Dedifferentiated amniotic fluid mesenchymal stem cell (primary cell): Measurements from ENCODE around the gene NAA10.

ENCODE experiments used
- DNase-seq: peaks from one replicate; pipeline ENCODE4 v3.0.0-alpha.2; 2016; ENCODE audit errors: extremely low spot score

NAA10 gene

DNA sequence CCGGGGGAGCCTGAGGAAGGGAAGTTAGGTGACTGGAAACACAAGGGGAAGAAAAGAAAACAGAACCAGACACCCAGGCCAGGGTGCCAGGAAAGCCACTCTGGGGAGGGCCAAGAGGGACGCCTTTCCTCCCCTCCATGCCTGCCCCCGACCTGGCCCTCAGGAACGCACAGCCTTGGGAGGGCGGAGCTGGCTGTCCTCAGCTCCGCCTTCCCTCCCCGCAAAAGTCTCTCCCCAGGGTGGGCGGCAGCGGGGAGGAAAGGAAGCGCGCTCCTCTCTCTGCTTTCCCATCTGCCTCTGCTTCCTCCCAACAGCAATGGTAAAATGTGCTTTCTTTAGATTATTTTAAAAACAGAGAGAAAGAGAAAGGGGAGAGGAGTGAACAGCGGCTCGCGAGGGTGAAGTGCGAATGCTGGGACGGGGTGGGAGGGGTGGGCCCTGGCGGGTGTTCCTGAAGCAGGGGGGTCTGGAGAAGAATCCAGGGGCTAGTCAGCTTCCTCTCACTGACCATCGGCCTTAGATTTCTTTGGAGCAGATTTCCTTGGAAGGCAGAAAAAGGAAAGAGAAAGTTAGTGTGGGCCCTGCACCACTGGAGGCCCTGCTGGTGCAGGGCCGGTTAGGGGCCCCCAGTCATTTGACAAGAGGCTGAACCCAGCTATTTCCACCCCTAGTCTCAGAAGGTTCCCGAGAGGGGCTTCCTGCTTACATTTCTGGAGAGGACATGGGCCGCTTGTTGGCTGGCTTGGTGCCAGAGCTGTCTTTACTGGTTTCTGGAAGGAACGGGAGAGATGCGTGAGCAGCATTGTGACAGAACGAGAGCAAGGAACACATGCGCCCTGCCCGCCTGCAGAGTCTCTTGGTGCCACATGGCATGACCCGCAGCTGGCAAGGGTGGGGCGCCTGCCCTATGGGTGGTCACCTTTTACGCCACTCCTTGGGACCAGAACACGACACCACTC is 14.3 kb upstream of the NAA10 start:
- DNase-seq = no peak

GRCh38 chrX:153948002-153948466 is 13.2 kb upstream of the NAA10 start:
- no peak for DNase-seq

- peak; percentile 54 for DNase-seq
These were observed 12.4 kb upstream of the NAA10 start for GRCh38 chrX:153947009-153947769.

GRCh38 chrX:153945956-153946943 is 11.4 kb upstream of the NAA10 start:
- no peak for DNase-seq

GRCh38 chrX:153944800-153945150 is 9.9 kb upstream of the NAA10 start:
- DNase-seq = no peak

DNA sequence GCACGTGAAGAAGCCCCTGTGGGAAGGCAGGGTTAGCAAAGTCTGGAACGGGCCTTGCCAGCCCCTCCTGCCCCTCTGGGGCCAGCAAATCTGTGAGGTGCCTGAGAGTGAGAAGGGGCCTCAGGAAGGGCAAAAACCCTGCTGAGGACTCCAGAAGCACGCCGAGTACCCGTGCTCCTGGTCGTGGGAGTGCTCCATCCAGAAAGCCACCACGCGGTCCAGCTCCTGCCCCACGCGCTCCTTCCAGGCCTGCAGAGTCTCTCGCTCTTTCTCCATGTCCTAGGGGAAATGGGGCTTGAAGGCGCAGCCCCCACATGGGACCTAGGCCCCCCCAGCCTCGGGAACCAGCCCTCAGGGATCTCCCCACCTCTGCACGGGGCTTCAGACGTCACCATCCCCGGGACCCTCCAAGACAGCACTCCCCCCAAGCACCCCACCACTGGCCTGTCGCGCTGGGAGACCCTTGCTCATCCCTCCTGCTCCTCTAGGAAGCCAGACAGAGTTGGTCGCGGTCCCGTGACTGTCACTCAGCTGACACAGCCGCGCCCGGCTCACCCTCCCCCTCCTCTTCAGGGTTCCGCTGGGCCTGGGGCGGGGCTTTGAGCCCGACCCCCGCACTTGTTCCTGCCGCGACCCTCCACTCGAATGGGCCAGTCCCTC is 9.4 kb upstream of the NAA10 start, which contains the start of gene RENBP:
RENBP (minus strand) TSS at position 504 of the 660 bp plus-strand sequence; CDS start at position 471, 33 bp downstream.
- DNase-seq = no peak

DNA sequence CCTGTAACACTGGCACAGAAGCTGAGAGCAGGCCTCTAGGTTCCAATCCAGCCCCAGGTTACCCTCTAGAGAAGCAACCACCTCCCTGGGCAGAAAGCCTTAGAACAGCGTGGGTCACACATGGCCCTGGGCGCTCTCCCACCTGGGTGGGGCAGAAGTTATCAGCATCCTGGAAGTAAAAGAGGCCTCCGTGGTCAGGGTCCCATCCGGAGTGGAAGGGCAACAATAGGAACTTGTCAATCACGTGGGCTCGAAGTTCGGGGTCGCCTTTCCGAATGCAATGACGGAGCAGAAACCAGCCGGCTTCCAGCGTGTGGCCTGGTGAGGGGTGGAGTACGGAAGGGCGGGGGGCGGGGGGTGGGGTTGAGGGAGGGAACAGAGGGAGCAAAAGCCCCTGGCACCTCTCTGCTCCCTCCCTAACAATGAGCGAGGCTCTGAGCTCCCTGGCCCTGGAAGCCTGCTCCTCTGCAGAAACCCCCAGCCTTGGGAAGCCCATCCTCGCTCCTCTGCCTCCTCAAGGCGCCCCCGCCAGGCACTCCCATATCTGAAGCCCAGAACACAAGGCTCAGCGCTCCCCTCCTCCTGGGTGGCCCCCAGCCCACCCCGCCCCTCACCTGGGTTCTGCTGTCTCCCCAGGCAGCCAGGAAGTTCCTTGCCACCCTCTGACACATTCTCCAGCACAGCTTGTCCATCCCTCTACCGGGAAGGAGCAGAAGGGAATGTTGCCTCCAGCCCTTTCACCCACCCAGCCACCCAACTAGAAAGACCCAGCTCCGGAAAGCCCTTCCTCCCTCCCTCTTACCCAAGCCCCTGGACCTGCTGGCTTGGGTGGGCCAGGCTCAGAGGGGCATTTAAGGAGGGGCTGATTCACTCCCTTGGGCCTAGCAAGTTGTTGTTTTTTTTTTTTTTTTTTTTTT is 6.8 kb upstream of the NAA10 start:
- no peak for DNase-seq

DNA sequence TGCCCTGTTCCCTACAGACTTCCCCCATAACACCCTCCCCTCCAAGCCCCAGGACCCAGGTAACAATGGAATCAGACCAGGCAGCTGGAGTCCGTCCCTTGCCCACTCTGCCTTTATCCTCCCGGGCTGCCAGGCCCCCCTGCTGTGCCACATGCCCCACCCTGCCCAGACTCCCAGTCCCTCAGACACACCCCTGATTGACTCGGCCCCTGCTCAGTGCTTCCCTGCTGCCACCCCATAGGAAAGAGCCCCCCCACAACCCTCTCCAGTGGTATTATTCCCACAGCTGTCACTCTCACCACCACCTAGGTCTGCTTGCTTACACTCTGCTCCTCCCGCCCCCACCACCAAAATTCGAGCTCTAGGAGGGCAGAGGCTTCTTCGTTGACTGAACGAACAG is 4.7 kb upstream of the NAA10 start:
- DNase-seq = no peak

- no peak for DNase-seq
These were observed 3.5 kb upstream of the NAA10 start for GRCh38 chrX:153938226-153938786.

- no peak for DNase-seq
These were observed 2.2 kb upstream of the NAA10 start for GRCh38 chrX:153937056-153937455.

GRCh38 chrX:153935326-153935851 is 552 bp upstream of the NAA10 start:
- DNase-seq = no peak

DNA sequence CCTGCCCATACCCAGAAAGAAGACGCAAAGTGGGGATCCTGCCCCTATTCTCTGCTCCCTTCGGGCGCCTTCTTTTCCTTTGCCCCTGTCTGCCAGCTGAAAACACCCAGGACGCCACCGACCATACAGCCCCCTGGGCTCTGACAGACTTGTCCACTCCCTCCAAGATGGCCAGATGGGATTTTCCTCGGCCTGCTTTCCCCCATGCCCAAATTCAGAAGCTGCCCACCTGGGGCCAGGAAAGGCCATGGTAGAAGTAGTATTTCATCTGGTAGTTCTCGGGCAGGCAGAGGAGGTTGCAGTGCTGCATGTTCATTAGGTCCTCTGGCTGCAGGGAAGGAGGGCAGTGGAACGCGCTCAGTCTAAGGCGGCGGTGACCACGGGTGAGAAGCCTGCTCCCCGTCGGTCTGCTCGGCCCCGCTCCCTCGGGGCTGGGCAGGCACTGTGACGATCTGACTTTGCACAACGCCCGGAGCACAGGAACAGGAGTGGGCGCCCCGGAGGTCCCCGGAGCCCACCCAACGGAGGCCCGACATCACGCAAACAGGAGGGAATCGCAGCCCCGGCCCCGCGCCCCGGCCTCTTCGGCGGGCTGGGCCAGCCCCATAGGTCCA is 582 bp downstream of the NAA10 start:
- DNase-seq = no peak

DNA sequence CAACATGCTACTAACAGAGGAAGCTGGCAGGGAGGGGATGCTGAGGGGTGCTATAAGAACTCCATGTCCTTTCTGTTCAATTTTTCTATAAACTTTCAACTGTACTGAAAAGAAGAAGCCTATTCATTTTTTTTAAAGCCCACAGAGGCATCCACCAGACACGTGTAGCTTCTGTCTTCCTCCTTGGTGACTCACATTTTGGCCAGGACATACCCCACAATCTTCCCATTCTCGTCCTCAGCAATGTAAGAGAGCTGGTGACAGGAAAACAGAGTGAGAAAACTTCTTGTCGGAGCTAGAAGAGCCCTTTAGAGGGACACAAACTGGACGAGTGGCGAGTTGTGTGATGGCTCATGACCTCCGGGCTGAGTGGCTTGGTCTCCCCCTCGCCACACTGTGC is 1.1 kb downstream of the NAA10 start:
- DNase-seq = no peak

DNA sequence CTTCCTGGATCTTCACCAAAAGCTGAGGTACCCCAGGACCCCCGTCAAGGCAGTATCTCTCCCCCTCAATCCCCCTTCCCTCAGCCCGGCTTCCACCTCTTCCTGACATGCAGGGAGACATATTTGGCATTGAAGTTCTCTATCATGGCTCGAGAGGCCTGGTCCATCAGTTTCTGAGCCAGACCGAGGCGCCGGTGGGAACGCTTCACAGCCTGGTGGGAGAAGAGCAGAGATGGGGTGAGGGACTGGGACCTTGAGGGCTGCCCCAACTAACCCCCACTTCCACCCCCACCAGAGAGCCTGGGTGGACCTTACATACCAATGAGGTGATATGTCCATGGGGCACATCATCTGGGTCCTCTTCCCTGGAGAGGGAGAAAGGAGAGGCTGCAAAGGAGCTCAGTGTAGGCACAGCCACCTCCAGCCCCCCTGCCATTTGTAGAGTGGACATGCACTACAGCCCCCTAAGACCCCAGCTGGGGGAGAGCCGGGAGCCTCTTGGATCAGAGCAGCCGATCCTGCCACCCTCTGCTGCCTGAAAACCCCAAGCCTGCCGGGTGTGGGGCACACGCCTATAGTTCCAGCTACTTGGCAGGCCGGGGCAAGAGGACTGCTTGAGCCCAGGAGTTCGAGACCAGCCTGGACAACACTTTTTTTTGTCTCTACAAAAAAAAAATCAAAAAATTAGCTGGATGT is 2.5 kb downstream of the NAA10 start:
- DNase-seq = no peak

GRCh38 chrX:153931748-153932147 is 3.1 kb downstream of the NAA10 start:
- no peak for DNase-seq

DNA sequence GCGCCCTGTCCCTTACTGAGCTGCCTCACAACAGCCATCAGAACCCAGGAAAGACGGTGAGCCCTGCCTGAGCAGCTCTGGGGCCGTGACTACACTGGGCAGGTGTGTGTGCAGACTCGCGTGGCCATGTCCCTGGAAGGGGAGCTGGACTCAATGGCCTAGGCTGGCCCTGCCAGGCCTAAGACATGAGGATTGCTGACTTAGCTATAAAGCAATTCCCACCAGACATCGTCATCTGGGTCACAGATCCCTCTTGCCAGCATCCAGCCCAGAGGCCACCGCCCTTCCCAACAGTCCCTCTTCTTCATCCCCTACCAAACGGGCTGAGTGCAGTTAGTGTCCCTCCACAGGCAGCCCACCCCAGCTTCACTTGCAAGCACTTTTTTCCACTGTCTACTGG is 3.7 kb downstream of the NAA10 start:
- no peak for DNase-seq

DNA sequence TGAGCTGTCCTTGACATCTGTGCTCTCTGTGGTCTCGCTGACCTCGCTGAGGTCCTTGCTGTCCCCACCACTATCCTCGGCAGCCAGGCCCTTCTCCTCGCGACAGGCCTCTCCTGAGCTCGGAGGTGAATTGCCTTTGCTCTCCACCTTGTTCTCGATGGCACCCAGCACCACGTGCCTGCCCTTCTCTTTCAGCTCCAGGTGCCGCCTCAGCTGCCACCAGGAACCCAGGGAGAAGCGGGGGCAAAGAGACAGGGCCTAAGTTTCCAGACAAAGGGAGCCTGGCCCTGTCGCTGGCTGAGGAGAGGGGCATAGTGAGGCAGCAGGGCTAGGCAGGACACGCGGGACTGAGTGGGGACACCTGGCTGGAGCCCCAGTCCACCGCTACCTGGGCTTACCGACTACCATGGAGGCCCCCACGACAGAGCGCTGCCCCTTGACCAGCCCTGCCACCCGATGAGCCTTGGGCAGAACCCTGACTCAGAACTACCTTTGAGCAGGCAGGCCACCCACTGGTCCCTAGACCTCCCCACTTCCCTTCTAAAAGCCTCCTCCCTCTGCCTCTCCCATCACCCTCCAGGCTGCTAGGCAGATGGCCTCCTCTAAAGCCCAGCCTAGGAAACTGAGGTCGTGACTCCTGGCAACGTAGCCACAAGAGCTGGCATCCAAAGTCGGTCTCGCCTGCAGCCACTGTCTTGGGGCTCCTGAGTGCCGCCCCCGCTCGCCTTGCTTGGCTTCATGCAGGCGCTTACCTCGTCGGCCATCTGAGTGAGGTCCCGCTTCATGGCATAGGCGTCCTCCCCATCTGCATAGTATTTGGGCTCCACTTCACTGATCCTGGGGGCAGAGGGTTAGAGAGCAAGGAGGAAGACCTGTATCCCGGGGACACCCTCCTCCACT is 4.6 kb downstream of the NAA10 start:
- DNase-seq = no peak
